Gastroesophageal sphincter (tissue), 4 donors: ENCODE measurements around the gene CD82. TPM values are rescaled to one million over a fixed set of nuclear protein-coding genes. Genes with fewer than 3 reads are reported as not detected.

Experiments used
- ATAC-seq: fragments of 150-250 bp; one replicate; pipeline ENCODE4 v1.9.1; 2016; ENCODE audit warnings: mild to moderate bottlenecking, moderate library complexity
- H3K27ac ChIP-seq, 4 donors: fragments of 200-600 bp; sonication (generic) in 3 of 4; 1 replicate in 3 of 4; 2 replicates in 1 of 4; pipeline ENCODE4 v1.5.1; 2016 to 2019
- H3K27me3 ChIP-seq: fragments of 200-600 bp; sonication (generic); one replicate; pipeline ENCODE4 v1.5.1; 2019
- H3K36me3 ChIP-seq, 2 donors: fragments of 200-600 bp; sonication (generic); one replicate each; pipeline ENCODE4 v1.5.1; 2019; ENCODE audit warnings: control low read depth in 1 of 2
- H3K4me1 ChIP-seq, 3 donors: fragments of 200-600 bp; sonication (generic); 1 replicate in 2 of 3; 2 replicates in 1 of 3; pipeline ENCODE4 v1.5.1; 2016 to 2019; ENCODE audit warnings: control low read depth in 2 of 3
- H3K4me3 ChIP-seq, 2 donors: fragments of 200-600 bp; sonication (generic); one replicate each; pipeline ENCODE4 v1.5.1; 2019; ENCODE audit warnings: mild to moderate bottlenecking in 1 of 2, moderate library complexity in 1 of 2
- H3K9me3 ChIP-seq, 3 donors: fragments of 200-600 bp; sonication (generic); one replicate each; pipeline ENCODE4 v1.5.1; 2017 to 2019; ENCODE audit warnings: control low read depth in 2 of 3
- EP300 ChIP-seq: sonication (generic); formaldehyde crosslinking; IDR thresholded peaks from one replicate; pipeline ENCODE4 v1.6.1; 2017; ENCODE audit warnings: antibody characterized with exemption, mild to moderate bottlenecking
- POLR2A ChIP-seq, 2 donors: fragments of 450-650 bp; IDR thresholded peaks; one replicate each; pipeline ENCODE4 v1.6.1; 2017; ENCODE audit warnings: antibody characterized with exemption in 2 of 2, mild to moderate bottlenecking in 2 of 2, moderate library complexity in 1 of 2
- POLR2AphosphoS5 ChIP-seq: sonication (generic); formaldehyde crosslinking; IDR thresholded peaks from one replicate; pipeline ENCODE4 v1.6.1; 2017; ENCODE audit warnings: antibody characterized with exemption
- WGBS, 2 donors: methylation state at CpG; one replicate each; pipeline ENCODE4 v1.1.5; 2018; ENCODE audit warnings: low coverage in 1 of 2; 5-methylcytosine and 5-hydroxymethylcytosine counted together
- total RNA-seq, 4 donors: library from RNA; depleted of rRNA; stranded (reverse); fragments of >200 nt; gene quantifications; one replicate each; pipeline ENCODE4 v1.1.0, GENCODE V29; 2016
- TF ChIP-seq, protein P1 (sequence below), 4 experiments: fragments of 200-600 bp in 2 of 4; fragments of 450-650 bp in 2 of 4; sonication (generic) in 1 of 4; IDR thresholded peaks; one replicate each; pipeline ENCODE4 v1.5.1; 2017 to 2019; ENCODE audit warnings: antibody characterized with exemption in 4 of 4, mild to moderate bottlenecking in 2 of 4, moderate library complexity in 2 of 4

CD82 gene
- total RNA-seq, 4 donors from 2014 or later: 12.7 to 24.0 (median 19.1) TPM

DNA sequence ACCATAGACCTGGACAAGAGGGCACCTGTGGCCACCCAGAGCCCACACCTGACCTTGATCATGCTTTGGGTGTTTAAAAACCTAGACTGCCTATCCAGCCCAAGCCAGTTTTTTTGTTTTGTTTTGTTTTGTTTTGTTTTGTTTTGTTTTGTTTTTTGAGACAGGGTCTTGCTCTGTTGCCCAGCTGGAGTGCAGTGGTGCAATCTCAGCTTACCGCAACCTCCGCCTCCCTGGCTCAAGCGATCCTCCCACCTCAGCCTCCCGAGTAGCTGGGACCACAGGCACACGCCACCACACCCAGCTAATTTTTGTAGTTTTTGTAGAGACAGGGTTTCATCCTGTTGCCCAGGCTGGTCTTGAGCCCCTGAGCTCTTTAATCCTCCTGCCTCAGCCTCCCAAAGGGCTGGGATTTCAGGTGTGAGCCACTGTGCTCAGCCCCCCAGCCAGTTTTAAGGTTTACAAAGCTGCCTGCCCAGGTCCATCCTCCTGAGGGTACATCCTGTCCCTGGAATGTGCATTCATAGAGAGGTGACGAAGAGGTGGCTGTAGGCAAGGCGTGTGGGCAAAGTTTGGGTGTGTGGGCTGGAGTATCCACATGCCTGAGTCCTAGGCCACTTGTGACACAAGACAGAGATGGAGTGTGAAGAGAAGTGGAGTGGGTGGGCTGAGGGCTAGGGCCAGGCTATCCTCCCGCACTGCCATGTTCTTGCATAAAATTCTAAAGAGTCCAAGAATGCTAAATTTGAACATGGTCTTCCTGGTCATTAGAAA lies 3.3 kb upstream of the CD82 start:
- ATAC-seq: no peak
- TF ChIP-seq POLR2A (IDR thresholded peaks at IDR 0.05) (no peak), POLR2AphosphoS5 (no peak), EP300 (no peak)
- TF ChIP-seq, protein P1, sequence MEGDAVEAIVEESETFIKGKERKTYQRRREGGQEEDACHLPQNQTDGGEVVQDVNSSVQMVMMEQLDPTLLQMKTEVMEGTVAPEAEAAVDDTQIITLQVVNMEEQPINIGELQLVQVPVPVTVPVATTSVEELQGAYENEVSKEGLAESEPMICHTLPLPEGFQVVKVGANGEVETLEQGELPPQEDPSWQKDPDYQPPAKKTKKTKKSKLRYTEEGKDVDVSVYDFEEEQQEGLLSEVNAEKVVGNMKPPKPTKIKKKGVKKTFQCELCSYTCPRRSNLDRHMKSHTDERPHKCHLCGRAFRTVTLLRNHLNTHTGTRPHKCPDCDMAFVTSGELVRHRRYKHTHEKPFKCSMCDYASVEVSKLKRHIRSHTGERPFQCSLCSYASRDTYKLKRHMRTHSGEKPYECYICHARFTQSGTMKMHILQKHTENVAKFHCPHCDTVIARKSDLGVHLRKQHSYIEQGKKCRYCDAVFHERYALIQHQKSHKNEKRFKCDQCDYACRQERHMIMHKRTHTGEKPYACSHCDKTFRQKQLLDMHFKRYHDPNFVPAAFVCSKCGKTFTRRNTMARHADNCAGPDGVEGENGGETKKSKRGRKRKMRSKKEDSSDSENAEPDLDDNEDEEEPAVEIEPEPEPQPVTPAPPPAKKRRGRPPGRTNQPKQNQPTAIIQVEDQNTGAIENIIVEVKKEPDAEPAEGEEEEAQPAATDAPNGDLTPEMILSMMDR (IDR thresholded peaks at IDR 0.05): no peak
- H3K4me3 ChIP-seq: no peak overlapping the region
- H3K36me3 ChIP-seq: no peaks in the 10 kb centered on the region
- H3K9me3 ChIP-seq: no peaks in the 10 kb centered on the region
- 93% methylated on average over 7 of the region's 8 CpGs; no CpG with 5 or more reads in 1 of the 2 donors for WGBS, 2 donors
- no peaks in the 10 kb centered on the region for H3K27me3 ChIP-seq
- peaks cover 5 to 42% (median 18%) of the 10 kb centered on the region in 3 donors for H3K4me1 ChIP-seq
- no peak overlapping the region for H3K27ac ChIP-seq

DNA sequence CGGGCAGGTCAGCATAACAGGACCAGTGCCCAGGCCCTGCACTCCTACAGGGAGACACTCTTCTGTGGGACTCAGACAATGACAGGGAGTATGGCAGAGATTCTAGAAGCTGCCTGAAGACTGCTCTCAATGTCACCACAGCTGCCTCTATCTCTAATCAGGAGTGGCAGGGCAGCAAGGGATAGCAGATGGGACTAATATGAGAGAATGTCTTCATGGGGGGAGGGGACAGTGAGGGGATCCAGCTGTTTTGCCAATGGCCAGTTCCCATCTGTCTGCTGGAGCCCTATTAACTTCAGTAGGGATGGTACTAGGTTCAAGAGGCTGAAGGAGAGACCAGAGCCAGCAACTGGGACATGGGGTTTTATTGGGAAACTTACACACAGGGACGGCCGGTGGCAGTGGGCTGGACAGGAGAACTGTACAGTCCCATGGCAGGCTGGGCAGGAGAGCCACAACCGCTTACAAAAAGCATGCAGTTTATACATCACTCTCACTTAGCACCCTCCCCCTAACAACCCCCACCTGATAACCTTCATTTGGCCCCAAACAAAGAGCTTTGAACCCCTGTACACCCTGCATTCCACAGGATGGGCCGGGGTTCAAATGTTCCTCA lies 2.5 kb upstream of the CD82 start:
- no peak for TF ChIP-seq POLR2A (IDR thresholded peaks at IDR 0.05)
- no peaks in the 10 kb centered on the region for H3K36me3 ChIP-seq
- no peaks in the 10 kb centered on the region for H3K9me3 ChIP-seq
- no peak overlapping the region for H3K4me3 ChIP-seq
- peak overlapping the region in 1 of 4 donors; percentile 92 for H3K27ac ChIP-seq
- 83 to 100% methylated on average over 2 of the region's 5 CpGs for WGBS, 2 donors
- no peak for ATAC-seq
- no peaks in the 10 kb centered on the region for H3K27me3 ChIP-seq
- H3K4me1 ChIP-seq: peaks cover 5 to 49% (median 18%) of the 10 kb centered on the region in 3 donors

- Histone ChIP-seq H3K36me3 (no peaks in the 10 kb centered on the region), H3K27ac (peak overlapping the region; percentile 92 to 96 (median 94)), H3K27me3 (no peaks in the 10 kb centered on the region), H3K9me3 (no peaks in the 10 kb centered on the region), H3K4me3 (no peak overlapping the region), H3K4me1 (peaks cover 5 to 57% (median 22%) of the 10 kb centered on the region in 3 donors)
- TF ChIP-seq, protein P1 (IDR thresholded peaks at IDR 0.05): no peak
- TF ChIP-seq POLR2A (IDR thresholded peaks at IDR 0.05): no peak
- no peak for TF ChIP-seq POLR2AphosphoS5
- no peak for TF ChIP-seq EP300
- WGBS, 2 donors: 73 to 78% methylated on average over 5 to 6 of the region's 6 CpGs
- no peak for ATAC-seq
These were observed 1.8 kb upstream of the CD82 start for GRCh38 chr11:44563711-44564110.

DNA sequence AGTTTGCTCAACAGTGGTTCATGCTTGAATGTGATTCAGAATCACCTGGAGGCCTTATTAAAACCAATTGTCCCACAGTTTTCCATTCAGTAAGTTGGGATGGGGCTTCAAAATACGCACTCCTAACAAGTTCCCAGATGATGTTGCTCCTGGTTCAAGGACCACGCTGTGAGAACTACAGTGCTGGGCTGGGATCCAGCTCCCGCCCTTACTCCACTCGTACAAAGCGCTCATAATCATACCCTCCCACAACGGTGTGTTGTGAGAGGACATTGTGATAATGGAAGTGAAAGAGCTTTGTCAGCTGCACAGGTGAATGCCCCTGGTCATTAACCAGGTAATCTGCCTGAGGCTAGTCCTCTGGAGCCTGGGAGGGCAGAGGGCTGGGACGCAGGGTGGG lies 1.3 kb upstream of the CD82 start:
- WGBS, 2 donors: 31 to 67% methylated on average over 2 to 6 of the region's 7 CpGs
- peaks cover 5 to 61% (median 27%) of the 10 kb centered on the region in 3 donors for H3K4me1 ChIP-seq
- H3K27ac ChIP-seq: peak overlapping the region; percentile 92 to 96 (median 94)
- H3K4me3 ChIP-seq: peak overlapping the region in 1 of 2 donors; percentile 61
- H3K27me3 ChIP-seq: no peaks in the 10 kb centered on the region
- TF ChIP-seq, protein P1 (IDR thresholded peaks at IDR 0.05): no peak
- no peak for TF ChIP-seq POLR2AphosphoS5
- TF ChIP-seq EP300: no peak
- TF ChIP-seq POLR2A (IDR thresholded peaks at IDR 0.05): no peak
- ATAC-seq: no peak
- H3K9me3 ChIP-seq: no peaks in the 10 kb centered on the region
- no peaks in the 10 kb centered on the region for H3K36me3 ChIP-seq

DNA sequence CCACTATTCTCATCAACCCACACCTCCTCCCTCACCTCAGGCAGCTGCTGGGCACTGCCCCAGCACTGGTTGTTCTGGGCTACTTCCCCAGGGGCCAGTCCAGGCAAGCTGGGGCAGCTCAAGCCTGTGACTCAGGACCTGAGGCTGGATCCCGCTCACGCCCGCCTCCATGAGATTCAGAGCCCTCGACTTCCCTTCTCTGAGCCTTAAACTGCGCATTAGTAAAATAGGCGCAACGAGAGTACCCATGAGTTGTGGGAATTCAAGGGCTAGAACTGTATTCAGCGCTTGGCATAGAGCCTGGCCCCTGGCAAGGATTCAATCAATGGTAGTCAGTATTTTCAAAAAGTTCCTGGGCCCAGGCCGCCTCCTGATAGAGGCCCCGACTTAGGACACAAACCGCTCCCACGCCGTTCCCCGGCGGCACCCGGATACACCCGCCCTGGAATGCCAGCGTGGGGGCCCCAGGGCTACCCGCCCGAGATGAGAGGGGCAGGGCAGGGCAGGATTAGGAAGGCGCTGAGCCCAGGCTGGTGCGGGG lies 723 bp upstream of the CD82 start:
- 0% methylated on average over 6 of the region's 22 CpGs; no CpG with 5 or more reads in 1 of the 2 donors for WGBS, 2 donors
- no peaks in the 10 kb centered on the region for H3K36me3 ChIP-seq
- peak; percentile 76 for ATAC-seq
- TF ChIP-seq EP300 (no peak), POLR2AphosphoS5 (peak; percentile 72), POLR2A (IDR thresholded peaks at IDR 0.05) (peak in 1 of 2 donors; percentile 55)
- TF ChIP-seq, protein P1 (IDR thresholded peaks at IDR 0.05): peak in 1 of 4 experiments; percentile 3
- H3K4me1 ChIP-seq: peaks cover 5 to 67% (median 33%) of the 10 kb centered on the region in 3 donors
- peak overlapping the region; percentile 92 to 96 (median 94) for H3K27ac ChIP-seq
- H3K4me3 ChIP-seq: peak overlapping the region; percentile 38 to 61
- no peaks in the 10 kb centered on the region for H3K27me3 ChIP-seq
- no peaks in the 10 kb centered on the region for H3K9me3 ChIP-seq
